Esophagus squamous epithelium (tissue), 4 donors: ENCODE measurements around the gene LRFN3.

ENCODE experiments used
- POLR2A ChIP-seq, 4 donors: fragments of 450-650 bp; IDR thresholded peaks; one replicate each; pipeline ENCODE4 v1.6.1; 2017; ENCODE audit warnings: antibody characterized with exemption in 4 of 4, mild to moderate bottlenecking in 4 of 4, moderate library complexity in 3 of 4
- TF ChIP-seq, protein P1 (sequence below), 6 experiments: fragments of 450-650 bp in 4 of 6; fragments of 200-600 bp in 2 of 6; sonication (generic) in 2 of 6; IDR thresholded peaks; one replicate each; pipeline ENCODE4 v1.5.1; 2016 to 2019; ENCODE audit warnings: antibody characterized with exemption in 6 of 6, mild to moderate bottlenecking in 4 of 6, moderate library complexity in 4 of 6

DNA sequence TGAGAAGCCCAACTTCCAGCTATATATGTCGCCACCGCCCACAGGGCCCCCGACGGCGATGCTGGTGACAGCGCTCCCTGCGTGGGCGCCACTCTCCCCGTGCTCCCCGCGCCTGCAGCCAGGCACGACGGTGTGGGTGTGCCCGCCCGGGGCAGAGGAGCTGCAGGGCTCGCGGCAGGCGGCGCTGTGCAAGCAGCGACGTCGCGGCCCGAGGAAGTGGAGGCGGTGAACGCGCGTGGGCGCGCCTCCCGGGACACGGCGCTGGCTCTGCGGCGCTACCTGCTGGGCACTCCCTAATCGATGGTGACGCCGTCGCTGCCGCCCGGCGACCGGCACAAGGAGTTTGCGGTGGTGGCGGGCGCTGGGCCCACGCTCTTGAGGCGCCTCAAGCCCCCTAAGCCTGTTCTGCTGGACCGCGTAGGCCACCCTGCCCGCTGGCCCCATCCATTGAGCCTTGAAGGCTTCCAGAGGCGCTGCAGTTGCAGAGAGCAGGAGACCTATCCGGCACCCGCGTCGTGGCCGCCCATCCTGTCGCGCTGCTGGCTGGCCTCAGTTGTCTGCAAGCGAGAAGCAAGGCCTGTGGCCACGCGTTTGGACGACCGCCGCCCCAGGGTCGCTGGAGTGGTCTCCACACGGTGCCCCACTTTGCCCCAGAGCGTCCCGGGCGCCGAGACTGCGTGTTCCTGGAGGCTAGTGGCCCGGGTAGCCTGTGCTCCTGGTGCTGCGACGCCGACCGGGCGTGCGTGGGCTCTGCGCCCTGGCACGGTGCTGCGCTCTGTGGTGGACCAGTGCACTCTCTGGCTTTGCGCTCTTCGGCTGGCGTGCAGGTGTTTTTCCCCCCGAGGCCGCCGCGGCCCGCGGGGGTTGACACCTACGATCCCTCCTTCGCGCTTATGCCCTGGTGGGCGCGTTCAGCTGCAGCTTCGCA is 23.1 kb downstream of the LRFN3 start:
- TF ChIP-seq, protein P1, sequence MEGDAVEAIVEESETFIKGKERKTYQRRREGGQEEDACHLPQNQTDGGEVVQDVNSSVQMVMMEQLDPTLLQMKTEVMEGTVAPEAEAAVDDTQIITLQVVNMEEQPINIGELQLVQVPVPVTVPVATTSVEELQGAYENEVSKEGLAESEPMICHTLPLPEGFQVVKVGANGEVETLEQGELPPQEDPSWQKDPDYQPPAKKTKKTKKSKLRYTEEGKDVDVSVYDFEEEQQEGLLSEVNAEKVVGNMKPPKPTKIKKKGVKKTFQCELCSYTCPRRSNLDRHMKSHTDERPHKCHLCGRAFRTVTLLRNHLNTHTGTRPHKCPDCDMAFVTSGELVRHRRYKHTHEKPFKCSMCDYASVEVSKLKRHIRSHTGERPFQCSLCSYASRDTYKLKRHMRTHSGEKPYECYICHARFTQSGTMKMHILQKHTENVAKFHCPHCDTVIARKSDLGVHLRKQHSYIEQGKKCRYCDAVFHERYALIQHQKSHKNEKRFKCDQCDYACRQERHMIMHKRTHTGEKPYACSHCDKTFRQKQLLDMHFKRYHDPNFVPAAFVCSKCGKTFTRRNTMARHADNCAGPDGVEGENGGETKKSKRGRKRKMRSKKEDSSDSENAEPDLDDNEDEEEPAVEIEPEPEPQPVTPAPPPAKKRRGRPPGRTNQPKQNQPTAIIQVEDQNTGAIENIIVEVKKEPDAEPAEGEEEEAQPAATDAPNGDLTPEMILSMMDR (IDR thresholded peaks at IDR 0.05) = peak; percentile 15 to 47 (median 36)
- no peak for TF ChIP-seq POLR2A (IDR thresholded peaks at IDR 0.05)
